Keratinocyte (primary cell): ENCODE measurements around the gene VEGFA. TPM values are rescaled to one million over a fixed set of nuclear protein-coding genes. Genes with fewer than 3 reads are reported as not detected.

Source experiments
- DNase-seq: peaks from one replicate; pipeline ENCODE4 v3.0.0-alpha.2; 2011; ENCODE audit warnings: low read depth, missing footprints, low spot score
- FAIRE-seq: peaks from 2 replicates; lab custom pipeline; 2011; peaks lifted over from hg19 to GRCh38; lab: Jason Lieb, UNC
- H2AFZ ChIP-seq: 2 replicates; pipeline ENCODE4 v1.6.0; 2012; ENCODE audit warnings: low read length, control low read depth, inconsistent platforms; ENCODE audit not compliant: control insufficient read depth
- H3K27ac ChIP-seq: 2 replicates; pipeline ENCODE4 v1.5.1; 2011; ENCODE audit warnings: low read length; ENCODE audit not compliant: control insufficient read depth, insufficient read depth
- H3K27me3 ChIP-seq: 3 replicates; pipeline ENCODE4 v1.6.0; 2011; ENCODE audit warnings: low read length; ENCODE audit not compliant: control insufficient read depth, insufficient read depth; ENCODE audit errors: extremely low read depth
- H3K36me3 ChIP-seq, 2 experiments: 2 replicates in 1 of 2; 3 replicates in 1 of 2; pipeline ENCODE4 v1.5.1; 2011; ENCODE audit warnings: low read length in 2 of 2, mild to moderate bottlenecking in 1 of 2; ENCODE audit not compliant: control insufficient read depth in 2 of 2, insufficient read depth in 2 of 2; ENCODE audit errors: extremely low read depth in 1 of 2
- H3K4me1 ChIP-seq: 3 replicates; pipeline ENCODE4 v1.5.1; 2011; ENCODE audit warnings: low read length; ENCODE audit not compliant: control insufficient read depth, insufficient read depth; ENCODE audit errors: extremely low read depth
- H3K4me2 ChIP-seq: 3 replicates; pipeline ENCODE4 v1.6.0; 2011; ENCODE audit warnings: low read depth, low read length; ENCODE audit not compliant: control insufficient read depth, insufficient read depth; ENCODE audit errors: extremely low read depth
- H3K4me3 ChIP-seq, 3 experiments: fragments of 200-600 bp in 1 of 3; sonication (generic) in 1 of 3; 2 replicates in 2 of 3; 3 replicates in 1 of 3; pipeline ENCODE4 v1.5.1; 2011 to 2016; ENCODE audit warnings: low read length in 3 of 3, mild to moderate bottlenecking in 3 of 3, control low read depth in 2 of 3, inconsistent platforms in 1 of 3, low read depth in 1 of 3, mixed read lengths in 1 of 3, mixed run types in 1 of 3, moderate library complexity in 1 of 3; ENCODE audit not compliant: control insufficient read depth in 2 of 3, insufficient read depth in 2 of 3; ENCODE audit errors: extremely low read depth in 1 of 3
- H3K79me2 ChIP-seq: 2 replicates; pipeline ENCODE4 v1.6.0; 2012; ENCODE audit warnings: low read length; ENCODE audit not compliant: control insufficient read depth, insufficient read depth
- H3K9ac ChIP-seq: 3 replicates; pipeline ENCODE4 v1.6.0; 2011; ENCODE audit warnings: low read length; ENCODE audit not compliant: control insufficient read depth, insufficient read depth; ENCODE audit errors: extremely low read depth
- H3K9me1 ChIP-seq: 3 replicates; pipeline ENCODE4 v1.6.0; 2011; ENCODE audit warnings: low read length; ENCODE audit not compliant: control insufficient read depth, insufficient read depth; ENCODE audit errors: extremely low read depth
- H3K9me3 ChIP-seq: 2 replicates; pipeline ENCODE4 v1.5.1; 2012; ENCODE audit warnings: low read depth, low read length; ENCODE audit not compliant: control insufficient read depth
- H4K20me1 ChIP-seq: 3 replicates; pipeline ENCODE4 v1.6.0; 2011; ENCODE audit warnings: low read length; ENCODE audit not compliant: control insufficient read depth, insufficient read depth; ENCODE audit errors: extremely low read depth
- CTCF ChIP-seq, 3 experiments: IDR thresholded peaks in 1 of 3; conservative IDR thresholded peaks in 1 of 3; optimal IDR thresholded peaks in 1 of 3; 2 replicates in 2 of 3; 3 replicates in 1 of 3; pipeline versions ENCODE3 to v1.5.1; 2011; ENCODE audit warnings: low read length in 3 of 3, mild to moderate bottlenecking in 3 of 3, moderate library complexity in 2 of 3, control low read depth in 1 of 3, inconsistent platforms in 1 of 3; ENCODE audit not compliant: insufficient read depth in 2 of 3; ENCODE audit errors: extremely low read depth in 1 of 3
- EZH2 ChIP-seq: IDR thresholded peaks from one replicate; pipeline ENCODE4 v1.6.1; 2012; ENCODE audit warnings: inconsistent platforms, mild to moderate bottlenecking, low read length, moderate library complexity
- dilution Hi-C: fragments of 300-500 bp; cut with MboI; formaldehyde crosslinking; loops from one replicate; pipeline ENCODE4 v1.7.0; 2020; ENCODE audit warnings: low sequenced_read_pairs; ENCODE audit not compliant: extremely low pct_ligation_motif_present
- polyA plus RNA-seq, 5 experiments: library from polyadenylated mRNA; depleted of rRNA in 3 of 5; stranded (reverse) in 3 of 5; stranded (forward) in 1 of 5; unstranded in 1 of 5; fragments of >200 nt; gene quantifications; 1 replicate in 1 of 5; 2 replicates in 3 of 5; 3 replicates in 1 of 5; pipeline versions ENCODE4 v1.2.1 to v1.2.3, GENCODE V29; 2011 to 2012; ENCODE audit warnings: missing spikeins in 2 of 5, low read depth in 1 of 5, low replicate concordance in 1 of 5

VEGFA gene
- polyA plus RNA-seq, 1 donor (not counting 4 experiments of a cell fraction or from before 2014, with no cell fraction given) = 149 TPM

- no peaks in the 10 kb centered on the region for H3K27me3 ChIP-seq
- no peak for FAIRE-seq
- H3K9me1 ChIP-seq = no peaks in the 10 kb centered on the region
- H4K20me1 ChIP-seq = no peaks in the 10 kb centered on the region
- H3K4me1 ChIP-seq = peaks cover 37% of the 10 kb centered on the region
- dilution Hi-C loops = no loop called here
- no peak overlapping the region for H3K4me2 ChIP-seq
- H2AFZ ChIP-seq = no peak overlapping the region
- no peak for DNase-seq
- H3K36me3 ChIP-seq = no peaks in the 10 kb centered on the region
- no peaks in the 10 kb centered on the region for H3K79me2 ChIP-seq
- peaks cover 2% of the 10 kb centered on the region for H3K9me3 ChIP-seq
- H3K27ac ChIP-seq = no peak overlapping the region
- H3K9ac ChIP-seq = no peak overlapping the region
- no peak overlapping the region for H3K4me3 ChIP-seq
- no peak for TF ChIP-seq EZH2
- no peak for TF ChIP-seq CTCF (optimal IDR thresholded peaks at IDR 0.05 in 1 of 3, IDR thresholded peaks at IDR 0.05 in 1 of 3, conservative IDR thresholded peaks at IDR 0.05 in 1 of 3; ENCODE audit: extremely low read depth in 1 of 3, insufficient read depth in 2 of 3, low read length in 3 of 3)
Observed at GRCh38 chr6:43730634-43731033, 39.4 kb upstream of the VEGFA start.

- Histone ChIP-seq H3K4me2 (peak overlapping the region; percentile 31), H4K20me1 (no peaks in the 10 kb centered on the region), H3K4me1 (peaks cover 59% of the 10 kb centered on the region), H3K9me1 (no peaks in the 10 kb centered on the region), H3K27ac (peak overlapping the region; percentile 77), H3K27me3 (no peaks in the 10 kb centered on the region), H2AFZ (peak overlapping the region; percentile 56), H3K79me2 (no peaks in the 10 kb centered on the region), H3K36me3 (no peaks in the 10 kb centered on the region), H3K4me3 (peak overlapping the region in 1 of 3 experiments; percentile 24), H3K9ac (peak overlapping the region; percentile 29), H3K9me3 (peaks cover 2% of the 10 kb centered on the region)
- peak; percentile 95 for DNase-seq
- FAIRE-seq = peak; percentile 83
- TF ChIP-seq EZH2 (no peak), CTCF (optimal IDR thresholded peaks at IDR 0.05 in 1 of 3, IDR thresholded peaks at IDR 0.05 in 1 of 3, conservative IDR thresholded peaks at IDR 0.05 in 1 of 3; ENCODE audit: extremely low read depth in 1 of 3, insufficient read depth in 2 of 3, low read length in 3 of 3) (no peak)
- dilution Hi-C loops = no loop called here
Observed at GRCh38 chr6:43733471-43734293, 36.3 kb upstream of the VEGFA start.
